WI38 (cell line): ENCODE results near the gene MID1.
"Not testable (repeated sequence)": the region's sequence is repeated elsewhere in the genome, so short reads cannot be mapped to it uniquely, and the experiment has no call there.

Source experiments
- H3K4me3 ChIP-seq: 2 replicates; pipeline ENCODE4 v1.5.1; 2011; ENCODE audit warnings: low read depth, mild to moderate bottlenecking, control low read depth, low read length
- TF ChIP-seq, protein P1 (sequence below): IDR thresholded peaks from 2 replicates; pipeline ENCODE4 v1.5.1; 2012; ENCODE audit warnings: low read depth, mild to moderate bottlenecking, control low read depth, low read length

The MID1 gene

DNA sequence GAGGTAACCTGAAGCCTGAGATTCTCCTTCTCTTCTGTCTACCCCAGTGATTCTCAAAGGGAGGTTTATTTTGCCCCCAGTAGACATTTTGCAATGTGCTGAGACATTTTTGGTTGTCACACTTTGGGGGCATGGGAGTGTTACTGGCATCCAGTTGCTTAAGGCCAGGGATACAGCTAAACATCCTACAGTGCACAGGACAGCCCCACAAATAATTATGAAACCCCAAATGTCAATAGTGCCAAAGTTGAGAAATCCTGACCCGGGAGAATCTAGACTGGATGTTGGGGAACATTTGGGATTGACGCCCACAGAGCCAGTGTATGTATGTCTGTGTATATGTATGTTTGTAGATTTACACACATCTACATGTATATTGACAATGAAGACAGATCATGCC is 13.2 kb downstream of the MID1 start:
- TF ChIP-seq, protein P1, sequence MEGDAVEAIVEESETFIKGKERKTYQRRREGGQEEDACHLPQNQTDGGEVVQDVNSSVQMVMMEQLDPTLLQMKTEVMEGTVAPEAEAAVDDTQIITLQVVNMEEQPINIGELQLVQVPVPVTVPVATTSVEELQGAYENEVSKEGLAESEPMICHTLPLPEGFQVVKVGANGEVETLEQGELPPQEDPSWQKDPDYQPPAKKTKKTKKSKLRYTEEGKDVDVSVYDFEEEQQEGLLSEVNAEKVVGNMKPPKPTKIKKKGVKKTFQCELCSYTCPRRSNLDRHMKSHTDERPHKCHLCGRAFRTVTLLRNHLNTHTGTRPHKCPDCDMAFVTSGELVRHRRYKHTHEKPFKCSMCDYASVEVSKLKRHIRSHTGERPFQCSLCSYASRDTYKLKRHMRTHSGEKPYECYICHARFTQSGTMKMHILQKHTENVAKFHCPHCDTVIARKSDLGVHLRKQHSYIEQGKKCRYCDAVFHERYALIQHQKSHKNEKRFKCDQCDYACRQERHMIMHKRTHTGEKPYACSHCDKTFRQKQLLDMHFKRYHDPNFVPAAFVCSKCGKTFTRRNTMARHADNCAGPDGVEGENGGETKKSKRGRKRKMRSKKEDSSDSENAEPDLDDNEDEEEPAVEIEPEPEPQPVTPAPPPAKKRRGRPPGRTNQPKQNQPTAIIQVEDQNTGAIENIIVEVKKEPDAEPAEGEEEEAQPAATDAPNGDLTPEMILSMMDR, result no peak
- no peak overlapping the region for H3K4me3 ChIP-seq

DNA sequence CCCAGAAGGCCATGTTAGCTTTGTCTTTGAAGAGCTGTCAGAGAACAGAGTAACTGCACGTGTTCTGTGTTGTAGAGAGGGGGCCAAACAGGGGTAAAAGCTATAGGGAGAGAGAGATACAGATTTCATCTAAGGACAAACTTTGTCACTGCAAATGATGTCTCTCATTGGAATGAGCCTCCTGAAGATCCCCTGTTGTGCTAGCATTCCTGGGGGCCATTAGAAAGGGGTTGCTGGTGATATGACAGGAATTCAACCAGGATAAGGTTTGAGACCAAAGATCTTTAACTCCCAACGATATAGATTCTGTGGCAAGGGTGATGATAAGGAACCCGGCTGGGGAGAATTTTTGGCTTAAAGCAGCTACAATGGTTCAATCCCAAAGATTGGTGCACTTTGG is 16.8 kb downstream of the MID1 start:
- no peak overlapping the region for H3K4me3 ChIP-seq
- TF ChIP-seq, protein P1, result no peak

DNA sequence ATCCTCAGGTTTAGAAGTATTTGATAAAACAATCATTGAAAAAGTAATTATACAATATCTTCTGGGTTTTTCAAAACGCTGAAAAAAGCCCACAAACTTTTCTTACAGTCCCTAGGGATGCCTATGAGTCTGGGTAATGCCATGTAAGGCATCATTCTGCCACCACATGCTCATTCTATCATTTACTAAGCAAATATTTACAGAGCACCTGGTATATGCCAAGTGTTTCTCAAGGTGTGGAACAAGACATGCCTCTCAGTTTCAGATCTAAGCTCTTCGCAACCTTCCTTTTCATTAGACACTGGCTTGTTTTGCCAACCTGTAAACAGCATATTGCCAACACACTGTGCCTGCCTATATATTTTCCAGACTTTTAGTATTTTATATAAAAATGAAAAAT is 17.7 kb downstream of the MID1 start:
- TF ChIP-seq, protein P1, result no peak
- no peak overlapping the region for H3K4me3 ChIP-seq

DNA sequence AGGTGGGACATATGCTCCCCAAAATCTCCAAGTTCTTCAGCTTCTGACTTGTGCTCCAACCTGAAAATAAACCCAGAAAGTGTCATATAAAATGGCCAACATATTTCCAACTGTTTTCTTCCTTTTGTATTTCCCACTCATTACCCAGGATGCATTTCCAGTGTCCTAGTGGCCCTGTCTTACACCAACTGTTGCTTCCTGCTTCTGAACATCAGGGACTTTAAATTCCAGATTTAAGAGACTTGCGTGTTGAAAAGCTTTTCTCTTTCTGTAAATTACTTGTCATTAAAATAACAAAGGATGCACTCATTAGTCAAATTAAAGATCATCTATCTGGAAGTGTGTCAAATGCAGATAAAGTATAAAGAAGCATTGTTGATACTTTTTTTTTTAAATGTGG is 19.9 kb downstream of the MID1 start:
- TF ChIP-seq, protein P1, result no peak

DNA sequence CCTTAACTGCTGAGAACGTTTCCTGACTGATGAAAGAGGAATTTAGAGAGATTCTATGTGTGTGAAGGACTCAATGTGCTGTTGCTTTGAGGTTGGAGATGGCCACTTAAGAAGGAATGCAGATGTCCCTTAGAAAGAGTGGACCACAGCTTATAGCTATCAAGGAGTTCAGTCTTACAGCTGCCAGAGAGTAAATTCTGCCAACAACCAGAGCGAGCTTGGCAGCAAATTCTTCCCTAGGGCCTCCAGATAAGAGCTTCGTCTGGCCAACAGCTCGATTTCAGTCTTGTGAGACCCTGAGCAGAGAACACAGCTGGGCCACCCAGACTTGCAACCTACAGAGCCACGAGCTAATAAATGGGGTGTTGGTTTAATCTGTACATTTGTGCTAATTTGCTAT is 21.8 kb downstream of the MID1 start:
- TF ChIP-seq, protein P1, result no peak
- H3K4me3 ChIP-seq, result no peak overlapping the region

More for the DNA sequence above, 19.9 kb downstream of the MID1 start:
- no peak overlapping the region for H3K4me3 ChIP-seq

DNA sequence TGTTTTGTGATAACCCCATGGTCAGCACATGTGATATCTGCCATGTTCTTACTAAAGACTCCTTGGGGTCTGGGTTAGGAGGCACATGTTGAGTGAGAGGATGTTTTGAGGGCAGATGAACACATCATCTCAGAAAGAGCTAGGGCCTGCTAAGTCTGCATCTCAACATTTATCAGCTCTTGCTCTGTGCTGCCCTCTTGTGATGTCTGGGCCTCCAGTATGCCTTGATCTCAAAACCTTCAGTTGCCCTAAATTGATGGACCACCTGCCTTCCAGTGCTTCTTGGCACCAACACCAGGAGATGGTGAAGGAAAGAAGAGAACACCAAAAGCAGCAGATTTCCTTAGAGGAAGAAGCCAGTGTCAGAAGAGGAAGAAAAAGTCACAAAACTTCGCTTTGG is 22.5 kb downstream of the MID1 start:
- TF ChIP-seq, protein P1, result peak; percentile 52
- no peak overlapping the region for H3K4me3 ChIP-seq

DNA sequence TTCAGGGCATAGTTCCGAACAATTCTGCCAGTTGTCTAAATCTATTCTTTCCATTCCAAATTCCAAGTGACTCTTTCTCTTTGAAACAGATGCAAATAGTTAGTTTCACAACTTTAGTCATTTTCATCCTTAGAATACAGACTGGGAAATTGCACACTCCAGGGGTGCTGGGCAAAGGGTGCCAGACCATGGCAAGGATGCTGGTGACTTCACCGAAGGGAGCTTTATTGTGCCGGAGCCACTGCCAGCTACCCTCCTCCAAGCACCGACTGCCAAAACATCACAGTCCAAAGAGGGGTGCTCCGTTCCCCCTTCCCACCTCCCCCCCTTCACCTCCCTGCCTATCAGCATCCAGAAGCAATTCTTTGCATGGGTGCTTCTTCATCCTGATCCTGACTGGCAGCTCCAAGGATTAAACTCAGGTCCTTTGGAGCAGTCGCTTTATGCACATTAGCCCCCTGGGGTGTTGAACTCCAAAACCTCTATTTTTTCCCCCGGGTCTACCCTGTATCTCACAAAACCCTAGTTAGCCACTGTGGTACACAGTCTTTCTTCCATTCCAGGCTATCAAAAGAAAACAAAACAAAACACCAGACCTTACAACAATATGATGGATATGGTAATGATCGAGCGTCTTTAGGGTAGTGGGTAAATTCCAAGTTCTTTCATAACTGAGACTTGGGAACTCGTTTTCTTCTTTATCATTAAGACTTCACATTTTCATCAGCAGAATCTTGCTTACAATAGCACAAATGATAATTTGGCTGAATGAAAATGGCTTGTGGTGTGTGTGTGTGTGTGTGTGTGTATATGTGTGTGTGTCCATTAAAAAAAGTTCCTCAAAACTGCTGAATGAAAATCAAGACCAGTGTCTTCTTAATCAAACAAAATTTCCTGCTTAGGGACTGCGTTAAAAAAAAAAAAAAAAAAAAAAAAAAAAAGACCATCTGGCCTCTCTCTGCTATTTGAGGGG is 28.7 kb downstream of the MID1 start:
- TF ChIP-seq, protein P1, result no peak
- no peak overlapping the region for H3K4me3 ChIP-seq

DNA sequence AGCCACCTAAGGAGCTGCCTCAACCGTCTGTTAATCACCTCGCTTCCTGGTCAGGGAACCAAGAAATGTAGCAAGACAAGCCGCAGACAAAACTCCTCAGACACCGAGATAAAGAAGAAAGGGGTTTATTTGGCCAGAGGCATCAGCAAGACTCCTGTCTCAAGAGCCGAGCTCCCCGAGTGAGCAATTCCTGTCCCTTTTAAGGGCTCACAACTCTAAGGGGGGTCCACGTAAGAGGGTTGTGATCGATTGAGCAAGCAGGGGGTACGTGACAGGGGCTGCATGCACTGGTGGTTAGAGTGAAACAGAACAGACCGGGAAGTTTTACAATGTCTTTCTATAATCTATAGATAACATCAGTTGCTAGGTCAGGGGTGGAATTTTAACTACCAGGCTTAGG is 30.6 kb downstream of the MID1 start:
- H3K4me3 ChIP-seq, result not testable (repeated sequence)
